SU-DHL-6 (cell line): ENCODE results near the gene RNU5D-1.

Experiments used
- H2AFZ ChIP-seq: fragments of 200-600 bp; sonication (generic); 2 replicates; pipeline ENCODE4 v1.6.1; 2014; ENCODE audit warnings: low read depth, mild to moderate bottlenecking, moderate library complexity, mixed read lengths, antibody characterized with exemption, low read length; ENCODE audit not compliant: severe bottlenecking
- H3F3A ChIP-seq: fragments of 200-600 bp; shearing (Covaris generic); 2 replicates; pipeline ENCODE4 v1.6.0; 2016; ENCODE audit warnings: antibody characterized with exemption, mild to moderate bottlenecking; ENCODE audit not compliant: insufficient read depth
- H3K27ac ChIP-seq: fragments of 200-600 bp; sonication (generic); 2 replicates; pipeline ENCODE4 v1.5.1; 2016; ENCODE audit warnings: low read depth, mild to moderate bottlenecking, low read length, moderate library complexity, mixed read lengths
- H3K27me3 ChIP-seq: fragments of 200-600 bp; sonication (generic), shearing (Covaris generic); 2 replicates; pipeline ENCODE4 v1.6.0; 2014; ENCODE audit warnings: mild to moderate bottlenecking, low read length
- H3K36me3 ChIP-seq: fragments of 200-600 bp; sonication (generic); 2 replicates; pipeline ENCODE4 v1.6.1; 2014; ENCODE audit warnings: mild to moderate bottlenecking, low read length, mixed read lengths
- H3K4me2 ChIP-seq: fragments of 300-600, 200-600 bp; shearing (Covaris generic), sonication (generic); 2 replicates; pipeline ENCODE4 v1.6.0; 2014; ENCODE audit warnings: low read length, low read depth, mild to moderate bottlenecking; ENCODE audit not compliant: poor library complexity, severe bottlenecking
- H3K4me3 ChIP-seq: fragments of 200-600 bp; sonication (generic); 2 replicates; pipeline ENCODE4 v1.5.1; 2014; ENCODE audit warnings: antibody characterized with exemption, low read length, mild to moderate bottlenecking, mixed read lengths; ENCODE audit not compliant: insufficient read depth, poor library complexity, severe bottlenecking
- H3K79me2 ChIP-seq: fragments of 200-600 bp; sonication (generic); 2 replicates; pipeline ENCODE4 v1.6.1; 2014; ENCODE audit warnings: mild to moderate bottlenecking, low read length, moderate library complexity; ENCODE audit not compliant: insufficient read depth
- H3K9ac ChIP-seq: fragments of 200-600 bp; sonication (generic); 2 replicates; pipeline ENCODE4 v1.7.0; 2014; ENCODE audit warnings: mild to moderate bottlenecking, low read length
- H3K9me2 ChIP-seq: fragments of 200-600 bp; sonication (generic); replicated peaks from 2 replicates; pipeline ENCODE4 v1.6.1; 2014; ENCODE audit warnings: low read length; ENCODE audit not compliant: insufficient read depth
- H3K9me3 ChIP-seq: fragments of 200-600 bp; sonication (generic); 2 replicates; pipeline ENCODE4 v1.6.1; 2014; ENCODE audit warnings: low read length, mixed read lengths; ENCODE audit not compliant: insufficient read depth
- H4K20me1 ChIP-seq: fragments of 200-600 bp; sonication (generic); 2 replicates; pipeline ENCODE4 v1.6.1; 2014; ENCODE audit warnings: low read depth, mild to moderate bottlenecking, antibody characterized with exemption, low read length, moderate library complexity, mixed read lengths
- CTCF ChIP-seq: fragments of 200-600 bp; sonication (generic); IDR thresholded peaks from one replicate; pipeline ENCODE4 v1.5.1; 2017; ENCODE audit warnings: antibody characterized with exemption, mild to moderate bottlenecking, low read length, moderate library complexity; ENCODE audit not compliant: insufficient read depth, poor library complexity, severe bottlenecking
- EZH2phosphoT487 ChIP-seq: fragments of 200-600 bp; sonication (generic), shearing (Covaris generic); conservative IDR thresholded peaks from 2 replicates; pipeline ENCODE4 v1.6.1; 2018; ENCODE audit warnings: mild to moderate bottlenecking, antibody characterized with exemption, low read length, moderate library complexity, mixed read lengths

Gene RNU5D-1

GRCh38 chr1:44777969-44778635 is 47.1 kb upstream of the RNU5D-1 start:
- TF ChIP-seq EZH2phosphoT487 (no peak), CTCF (no peak)
- Histone ChIP-seq H3K9ac (peak overlapping the region; percentile 84; the same call in 1 of the 2 replicates), H3F3A (peaks cover 59% of the 10 kb centered on the region), H2AFZ (no peak overlapping the region), H3K27ac (no peak overlapping the region), H3K9me2 (no peaks in the 10 kb centered on the region), H3K27me3 (no peaks in the 10 kb centered on the region), H3K9me3 (no peaks in the 10 kb centered on the region), H3K36me3 (peaks cover 34% of the 10 kb centered on the region), H4K20me1 (peaks cover 21% of the 10 kb centered on the region; the same call in 1 of the 2 replicates), H3K4me2 (no peak overlapping the region), H3K4me3 (no peak overlapping the region), H3K79me2 (peaks cover 43% of the 10 kb centered on the region)

GRCh38 chr1:44777547-44777946 is 46.6 kb upstream of the RNU5D-1 start:
- Histone ChIP-seq H3K9ac (peak overlapping the region; percentile 84), H3F3A (peaks cover 61% of the 10 kb centered on the region), H2AFZ (no peak overlapping the region), H3K9me2 (no peaks in the 10 kb centered on the region), H4K20me1 (peaks cover 21% of the 10 kb centered on the region; the same call in 1 of the 2 replicates), H3K9me3 (no peaks in the 10 kb centered on the region), H3K4me2 (peak overlapping the region; percentile 99), H3K36me3 (peaks cover 34% of the 10 kb centered on the region), H3K79me2 (peaks cover 43% of the 10 kb centered on the region), H3K4me3 (peak overlapping the region; percentile 99), H3K27ac (no peak overlapping the region), H3K27me3 (no peaks in the 10 kb centered on the region)
- TF ChIP-seq CTCF (no peak), EZH2phosphoT487 (no peak)

GRCh38 chr1:44776730-44777068 is 45.7 kb upstream of the RNU5D-1 start:
- Histone ChIP-seq H3K9ac (peak overlapping the region; percentile 84), H3K4me2 (peak overlapping the region; percentile 99), H3K79me2 (peaks cover 43% of the 10 kb centered on the region), H3K27me3 (no peaks in the 10 kb centered on the region), H3K27ac (peak overlapping the region; percentile 87), H3K4me3 (peak overlapping the region; percentile 99), H2AFZ (no peak overlapping the region), H3K9me3 (no peaks in the 10 kb centered on the region), H3K36me3 (peaks cover 34% of the 10 kb centered on the region), H3F3A (peaks cover 57% of the 10 kb centered on the region), H4K20me1 (peaks cover 21% of the 10 kb centered on the region; the same call in 1 of the 2 replicates), H3K9me2 (no peaks in the 10 kb centered on the region)
- TF ChIP-seq CTCF (no peak), EZH2phosphoT487 (no peak)
